A673 (cell line): ENCODE results near the gene PLXNA1.

Experiments
- EZH2 ChIP-seq: fragments of 200-600 bp; sonication (generic); IDR thresholded peaks from 2 replicates; pipeline ENCODE4 v1.6.1; 2017; ENCODE audit warnings: borderline replicate concordance, low read depth, mild to moderate bottlenecking, mixed read lengths, antibody characterized with exemption, low read length; ENCODE audit not compliant: poor library complexity, severe bottlenecking
- TF ChIP-seq, protein P1 (sequence below): fragments of 300-800, 200-600 bp; sonication (generic); conservative IDR thresholded peaks from 2 replicates; pipeline ENCODE4 v1.5.1; 2017; ENCODE audit warnings: low read depth, mild to moderate bottlenecking, antibody characterized with exemption, low read length, moderate library complexity, mixed read lengths

DNA sequence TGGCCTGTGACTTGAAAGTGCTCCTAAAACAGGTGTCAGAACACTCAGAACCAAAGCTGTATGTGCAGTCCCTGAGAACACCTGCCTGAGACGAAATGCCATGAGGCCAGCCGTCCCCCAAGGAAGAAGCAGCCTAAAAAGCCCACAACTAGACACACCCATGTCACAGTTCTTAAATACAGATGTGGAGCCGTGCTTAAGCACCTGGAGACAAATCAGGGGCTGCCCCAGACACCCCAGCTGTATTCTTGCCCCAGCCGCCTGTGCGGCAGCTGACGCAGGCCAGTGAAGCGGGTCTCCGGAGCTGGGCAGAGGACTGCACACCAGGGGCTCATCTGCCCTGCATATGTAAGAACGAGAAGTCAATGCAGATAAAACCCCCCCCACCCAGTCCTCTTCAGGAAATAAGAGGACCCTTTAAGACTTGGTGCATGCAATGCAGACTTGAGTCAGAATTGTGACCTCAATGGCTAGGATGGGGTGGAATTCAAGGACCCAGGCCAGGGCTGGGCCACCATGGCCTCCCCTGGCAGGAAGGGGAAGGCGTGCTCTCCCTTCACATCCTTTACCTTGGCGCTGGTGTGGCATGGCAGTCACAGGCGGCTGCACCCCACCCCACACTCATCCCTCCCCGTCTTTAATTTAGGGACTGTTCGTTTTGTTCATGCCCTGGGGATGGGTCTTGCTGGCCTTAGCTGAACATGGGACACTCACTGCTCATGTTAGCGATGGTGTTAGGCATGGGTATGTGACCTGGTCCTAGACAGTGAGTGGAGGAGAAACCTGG, 27.7 kb upstream of the PLXNA1 start:
- TF ChIP-seq, protein P1, sequence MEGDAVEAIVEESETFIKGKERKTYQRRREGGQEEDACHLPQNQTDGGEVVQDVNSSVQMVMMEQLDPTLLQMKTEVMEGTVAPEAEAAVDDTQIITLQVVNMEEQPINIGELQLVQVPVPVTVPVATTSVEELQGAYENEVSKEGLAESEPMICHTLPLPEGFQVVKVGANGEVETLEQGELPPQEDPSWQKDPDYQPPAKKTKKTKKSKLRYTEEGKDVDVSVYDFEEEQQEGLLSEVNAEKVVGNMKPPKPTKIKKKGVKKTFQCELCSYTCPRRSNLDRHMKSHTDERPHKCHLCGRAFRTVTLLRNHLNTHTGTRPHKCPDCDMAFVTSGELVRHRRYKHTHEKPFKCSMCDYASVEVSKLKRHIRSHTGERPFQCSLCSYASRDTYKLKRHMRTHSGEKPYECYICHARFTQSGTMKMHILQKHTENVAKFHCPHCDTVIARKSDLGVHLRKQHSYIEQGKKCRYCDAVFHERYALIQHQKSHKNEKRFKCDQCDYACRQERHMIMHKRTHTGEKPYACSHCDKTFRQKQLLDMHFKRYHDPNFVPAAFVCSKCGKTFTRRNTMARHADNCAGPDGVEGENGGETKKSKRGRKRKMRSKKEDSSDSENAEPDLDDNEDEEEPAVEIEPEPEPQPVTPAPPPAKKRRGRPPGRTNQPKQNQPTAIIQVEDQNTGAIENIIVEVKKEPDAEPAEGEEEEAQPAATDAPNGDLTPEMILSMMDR: no peak
- no peak for TF ChIP-seq EZH2
